GM23248 (cell line): ENCODE results near the gene CARD8.

Source experiments
- EZH2 ChIP-seq: fragments of 200-600 bp; sonication (generic); IDR thresholded peaks from 2 replicates; pipeline ENCODE4 v1.6.1; 2018; ENCODE audit warnings: antibody characterized with exemption, mild to moderate bottlenecking; ENCODE audit not compliant: insufficient read depth, poor library complexity, severe bottlenecking
- EZH2phosphoT487 ChIP-seq: fragments of 200-600 bp; sonication (generic); IDR thresholded peaks from 2 replicates; pipeline ENCODE4 v1.6.1; 2018; ENCODE audit warnings: antibody characterized with exemption, moderate library complexity, mild to moderate bottlenecking, low read depth; ENCODE audit not compliant: insufficient read depth

DNA sequence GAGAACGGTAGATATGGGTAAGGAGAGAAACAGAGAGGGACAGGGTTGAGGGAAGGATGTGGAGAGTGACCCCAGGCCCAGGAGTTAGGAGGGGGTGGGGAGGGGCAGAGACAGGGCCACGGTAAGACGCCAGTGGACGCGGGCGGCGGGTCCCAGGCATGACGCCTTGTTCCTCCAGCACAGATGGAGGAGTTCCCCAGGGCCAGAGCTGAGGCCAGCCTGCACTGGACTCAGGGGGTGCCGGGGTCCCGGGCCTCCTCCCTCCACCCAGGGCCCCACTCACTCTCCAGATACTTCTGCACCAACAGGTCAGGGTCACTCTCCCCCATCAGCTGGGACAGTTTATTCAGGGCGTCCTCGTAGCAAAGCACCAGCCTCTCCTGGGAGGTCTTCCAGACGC is 47.7 kb upstream of the CARD8 start:
- no peak for TF ChIP-seq EZH2phosphoT487
- no peak for TF ChIP-seq EZH2
